ENCODE measurements around the gene PPT1. TPM values are rescaled to one million over a fixed set of nuclear protein-coding genes. Genes with fewer than 3 reads are reported as not detected.
"Not testable (repeated sequence)": the region's sequence is repeated elsewhere in the genome, so short reads cannot be mapped to it uniquely, and the experiment has no call there.

PPT1 gene
- total RNA-seq, 3 donors from 2014 or later: 84.0 to 126 (median 108) TPM

DNA sequence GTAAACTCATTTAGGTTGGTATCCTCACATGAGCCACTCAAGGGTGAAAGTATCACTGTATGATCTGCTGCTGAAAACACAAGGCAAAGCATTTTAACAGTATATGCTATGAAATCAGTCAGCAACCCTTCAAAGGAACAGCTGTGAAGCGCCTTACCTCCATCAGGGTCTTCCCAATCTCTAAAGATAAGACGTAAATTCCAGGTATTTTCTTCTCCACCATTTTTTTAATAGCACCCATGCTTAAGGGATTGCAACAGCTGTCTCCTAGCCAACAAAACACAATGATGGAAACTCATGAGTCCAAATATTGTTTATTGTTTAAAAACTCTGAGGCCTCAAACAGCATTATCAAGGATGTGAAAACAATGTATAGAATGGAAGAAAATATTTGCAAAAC, 4.8 kb downstream of the PPT1 start:
- DNase-seq (ENCODE audit: low spot score in 2 of 2): no peak
- no peaks in the 10 kb centered on the region for H3K27me3 ChIP-seq
- intact Hi-C loops (cut with DNase I; ENCODE audit: low total_unique reads): no loop called here
- H3K4me1 ChIP-seq: no peaks in the 10 kb centered on the region
- H3K9me3 ChIP-seq: no peaks in the 10 kb centered on the region
- TF ChIP-seq, protein P1, sequence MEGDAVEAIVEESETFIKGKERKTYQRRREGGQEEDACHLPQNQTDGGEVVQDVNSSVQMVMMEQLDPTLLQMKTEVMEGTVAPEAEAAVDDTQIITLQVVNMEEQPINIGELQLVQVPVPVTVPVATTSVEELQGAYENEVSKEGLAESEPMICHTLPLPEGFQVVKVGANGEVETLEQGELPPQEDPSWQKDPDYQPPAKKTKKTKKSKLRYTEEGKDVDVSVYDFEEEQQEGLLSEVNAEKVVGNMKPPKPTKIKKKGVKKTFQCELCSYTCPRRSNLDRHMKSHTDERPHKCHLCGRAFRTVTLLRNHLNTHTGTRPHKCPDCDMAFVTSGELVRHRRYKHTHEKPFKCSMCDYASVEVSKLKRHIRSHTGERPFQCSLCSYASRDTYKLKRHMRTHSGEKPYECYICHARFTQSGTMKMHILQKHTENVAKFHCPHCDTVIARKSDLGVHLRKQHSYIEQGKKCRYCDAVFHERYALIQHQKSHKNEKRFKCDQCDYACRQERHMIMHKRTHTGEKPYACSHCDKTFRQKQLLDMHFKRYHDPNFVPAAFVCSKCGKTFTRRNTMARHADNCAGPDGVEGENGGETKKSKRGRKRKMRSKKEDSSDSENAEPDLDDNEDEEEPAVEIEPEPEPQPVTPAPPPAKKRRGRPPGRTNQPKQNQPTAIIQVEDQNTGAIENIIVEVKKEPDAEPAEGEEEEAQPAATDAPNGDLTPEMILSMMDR (IDR thresholded peaks at IDR 0.05): no peak
- TF ChIP-seq POLR2A (IDR thresholded peaks at IDR 0.05) (no peak), POLR2AphosphoS5 (IDR thresholded peaks at IDR 0.05) (no peak)
- no peak overlapping the region for H3K27ac ChIP-seq
- H3K4me3 ChIP-seq: no peak overlapping the region
- H3K36me3 ChIP-seq: no peaks in the 10 kb centered on the region

DNA sequence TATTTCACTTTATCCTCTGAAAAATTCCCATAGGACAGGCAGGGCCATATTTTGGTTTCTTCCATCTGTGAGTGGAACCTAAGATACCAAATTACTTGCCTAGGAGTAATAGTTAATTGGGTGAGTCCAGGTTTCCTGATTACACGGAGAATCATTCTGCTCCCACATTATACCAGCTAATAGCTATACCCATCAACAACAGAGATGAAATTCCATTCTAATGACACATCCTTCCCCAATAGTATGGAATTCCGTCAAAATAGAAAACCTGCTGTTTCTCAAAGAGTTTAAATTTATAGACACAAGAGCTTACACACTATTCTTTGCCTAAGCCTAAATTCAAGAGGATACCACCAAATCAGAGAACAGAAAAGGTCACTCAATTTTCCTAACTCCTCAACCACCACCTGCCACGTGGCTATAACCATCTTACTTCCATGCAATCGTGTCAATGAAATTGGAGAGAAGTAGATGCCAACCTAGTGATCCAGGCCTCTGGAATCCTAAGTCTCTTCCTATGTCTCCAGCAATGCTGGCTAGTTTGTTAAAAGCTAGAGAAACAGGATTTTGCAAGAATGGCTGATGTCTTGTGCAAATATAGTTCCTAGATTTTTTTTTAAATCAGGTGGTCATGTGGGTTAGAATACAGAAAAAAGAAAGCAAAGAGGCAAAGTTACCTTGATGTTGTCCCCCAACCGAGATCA, 6.2 kb downstream of the PPT1 start:
- Histone ChIP-seq H3K27ac (no peak overlapping the region), H3K4me3 (no peak overlapping the region), H3K27me3 (no peaks in the 10 kb centered on the region), H3K4me1 (no peaks in the 10 kb centered on the region), H3K9me3 (no peaks in the 10 kb centered on the region), H3K36me3 (no peaks in the 10 kb centered on the region)
- intact Hi-C loops (cut with DNase I; ENCODE audit: low total_unique reads): no loop called here
- no peak for TF ChIP-seq POLR2A (IDR thresholded peaks at IDR 0.05)
- TF ChIP-seq, protein P1 (IDR thresholded peaks at IDR 0.05): no peak
- TF ChIP-seq POLR2AphosphoS5 (IDR thresholded peaks at IDR 0.05): no peak
- DNase-seq (ENCODE audit: low spot score in 2 of 2): no peak

DNA sequence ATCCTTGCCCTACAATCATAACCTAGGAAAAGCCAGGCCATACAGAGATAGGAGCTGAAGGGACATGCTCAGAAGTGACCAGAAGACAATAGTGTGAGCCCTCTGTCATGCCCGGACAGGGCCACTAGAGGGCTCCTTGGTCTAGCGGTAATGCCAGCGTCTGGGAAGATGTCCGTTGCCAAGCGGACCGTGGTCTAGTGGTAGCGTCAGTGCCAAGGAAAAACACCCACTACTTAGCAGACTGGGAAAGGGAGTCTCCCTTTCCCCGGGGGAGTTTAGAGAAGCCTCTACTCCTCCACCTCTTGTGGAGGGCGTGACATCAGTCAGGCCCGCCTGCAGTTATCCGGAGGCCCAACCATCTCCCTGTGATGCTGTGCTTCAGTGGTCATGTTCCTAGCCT, 12.3 kb downstream of the PPT1 start:
- not testable (repeated sequence) for H3K36me3 ChIP-seq

DNA sequence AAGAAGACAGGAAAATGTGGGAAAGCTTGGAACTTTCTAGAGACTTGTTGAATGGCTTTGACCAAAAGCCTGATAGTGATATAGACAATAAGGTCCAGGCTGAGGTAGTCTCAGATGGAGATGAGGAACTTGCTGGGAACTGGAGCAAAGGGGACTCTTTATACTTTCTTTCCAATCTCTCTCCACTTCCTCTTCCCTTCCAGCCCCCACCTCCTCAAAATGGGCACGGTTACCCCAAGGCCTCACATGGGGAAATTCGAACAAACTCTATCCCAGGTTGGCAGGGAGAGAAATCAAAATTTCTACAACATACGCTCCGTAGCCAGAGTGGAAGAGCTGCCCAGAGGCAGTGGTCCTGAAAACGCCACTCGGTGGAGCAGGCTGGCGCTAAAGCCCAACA, 15.2 kb downstream of the PPT1 start:
- DNase-seq (ENCODE audit: low spot score in 2 of 2): no peak
- intact Hi-C loops (cut with DNase I; ENCODE audit: low total_unique reads): no loop called here
- H3K27ac ChIP-seq: no peak overlapping the region
- H3K36me3 ChIP-seq: no peaks in the 10 kb centered on the region
- no peaks in the 10 kb centered on the region for H3K4me1 ChIP-seq
- no peaks in the 10 kb centered on the region for H3K9me3 ChIP-seq
- H3K4me3 ChIP-seq: no peak overlapping the region
- no peaks in the 10 kb centered on the region for H3K27me3 ChIP-seq
- TF ChIP-seq POLR2A (IDR thresholded peaks at IDR 0.05) (no peak), POLR2AphosphoS5 (IDR thresholded peaks at IDR 0.05) (no peak)
- TF ChIP-seq, protein P1 (IDR thresholded peaks at IDR 0.05): no peak

More for the DNA sequence above, 12.3 kb downstream of the PPT1 start:
- TF ChIP-seq, protein P1 (IDR thresholded peaks at IDR 0.05): peak in 2 of 3 donors; percentile 26 to 36
- H3K4me1 ChIP-seq; H3K9me3 ChIP-seq; intact Hi-C loops (cut with DNase I; ENCODE audit: low total_unique reads); H3K27ac ChIP-seq; H3K27me3 ChIP-seq; H3K4me3 ChIP-seq: not testable (repeated sequence)
- DNase-seq (ENCODE audit: low spot score in 2 of 2): peak; percentile 60 to 79

DNA sequence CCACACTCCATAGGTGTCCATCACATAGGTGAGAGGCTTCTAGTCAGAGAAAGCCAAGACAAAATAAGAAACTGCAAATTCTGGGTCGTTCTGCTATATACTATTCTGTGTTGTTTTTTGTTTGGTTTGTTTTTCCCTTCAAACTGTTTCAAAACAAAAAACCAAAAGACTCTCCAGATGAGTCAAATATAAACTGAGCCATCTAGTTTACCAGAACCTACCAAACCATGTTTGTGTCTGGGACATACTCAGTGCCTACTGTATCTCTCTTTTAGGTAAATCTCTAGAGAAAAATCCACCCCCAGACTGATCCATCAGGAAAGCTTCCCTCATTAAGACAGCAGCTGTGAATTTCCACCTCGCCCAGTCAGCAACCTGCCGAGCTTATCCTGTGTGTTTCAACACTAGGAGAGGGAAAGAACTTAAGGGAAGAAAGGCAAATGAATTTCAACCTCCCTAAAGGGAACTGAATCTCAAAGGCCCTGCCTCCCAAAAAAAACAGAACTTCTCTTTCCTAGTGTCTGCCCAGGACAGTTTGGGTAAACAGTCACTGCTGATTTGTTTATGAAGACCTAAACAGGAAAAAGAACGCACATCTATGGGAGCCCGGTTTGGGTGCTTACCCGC, 17.2 kb downstream of the PPT1 start:
- no peaks in the 10 kb centered on the region for H3K4me1 ChIP-seq
- TF ChIP-seq POLR2AphosphoS5 (IDR thresholded peaks at IDR 0.05) (no peak), POLR2A (IDR thresholded peaks at IDR 0.05) (no peak)
- TF ChIP-seq, protein P1 (IDR thresholded peaks at IDR 0.05): no peak
- no peak overlapping the region for H3K27ac ChIP-seq
- DNase-seq (ENCODE audit: low spot score in 2 of 2): no peak
- no peaks in the 10 kb centered on the region for H3K36me3 ChIP-seq
- intact Hi-C loops (cut with DNase I; ENCODE audit: low total_unique reads): no loop called here
- H3K9me3 ChIP-seq: no peaks in the 10 kb centered on the region
- no peak overlapping the region for H3K4me3 ChIP-seq
- H3K27me3 ChIP-seq: no peaks in the 10 kb centered on the region
